Upper lobe of left lung (tissue), 6 donors: ENCODE measurements around the gene RBMS1. TPM values are rescaled to one million over a fixed set of nuclear protein-coding genes. Genes with fewer than 3 reads are reported as not detected.

Source experiments
- ATAC-seq, 2 donors: fragments of 200-7000 bp; cut with Tn5 transposase; one replicate each; pipeline ENCODE4 v1.9.1; 2022; ENCODE audit warnings: mild to moderate bottlenecking in 2 of 2, moderate library complexity in 2 of 2; ENCODE audit not compliant: low FRiP score in 2 of 2
- DNase-seq, 2 donors: peaks; one replicate each; pipeline ENCODE4 v3.0.0-alpha.2; 2019 to 2020
- H3K27ac ChIP-seq, 4 donors: fragments of 200-600 bp; sonication (generic); one replicate each; pipeline ENCODE4 v1.5.1; 2016 to 2019
- H3K27me3 ChIP-seq, 4 donors: fragments of 200-600 bp; sonication (generic); one replicate each; pipeline ENCODE4 v1.5.1; 2017 to 2019
- H3K36me3 ChIP-seq, 4 donors: fragments of 200-600 bp; sonication (generic); one replicate each; pipeline ENCODE4 v1.5.1; 2016 to 2019
- H3K4me1 ChIP-seq, 4 donors: fragments of 200-600 bp; sonication (generic); one replicate each; pipeline ENCODE4 v1.5.1; 2018 to 2019
- H3K4me3 ChIP-seq, 4 donors: fragments of 200-600 bp; sonication (generic); one replicate each; pipeline ENCODE4 v1.5.1; 2017 to 2019; ENCODE audit warnings: mild to moderate bottlenecking in 2 of 4, moderate library complexity in 1 of 4
- H3K9me3 ChIP-seq, 4 donors: fragments of 200-600 bp; sonication (generic); one replicate each; pipeline ENCODE4 v1.5.1; 2018 to 2019
- CTCF ChIP-seq, 6 experiments: fragments of 450-650 bp in 4 of 6; fragments of 200-600 bp in 2 of 6; sonication (generic) in 2 of 6; IDR thresholded peaks; one replicate each; pipeline ENCODE4 v1.5.1; 2016 to 2019; ENCODE audit warnings: antibody characterized with exemption in 6 of 6
- EP300 ChIP-seq, 4 donors: sonication (generic); formaldehyde crosslinking; IDR thresholded peaks; one replicate each; pipeline ENCODE4 v1.5.1; 2017; ENCODE audit warnings: antibody characterized with exemption in 4 of 4, control low read depth in 2 of 4
- POLR2A ChIP-seq, 4 donors: fragments of 450-650 bp; IDR thresholded peaks; one replicate each; pipeline ENCODE4 v1.5.1; 2016 to 2017; ENCODE audit warnings: antibody characterized with exemption in 4 of 4, mild to moderate bottlenecking in 2 of 4
- POLR2AphosphoS5 ChIP-seq, 2 donors: sonication (generic); formaldehyde crosslinking; IDR thresholded peaks; one replicate each; pipeline ENCODE4 v1.5.1; 2017; ENCODE audit warnings: antibody characterized with exemption in 2 of 2
- WGBS, 2 donors: methylation state at CpG; one replicate each; pipeline ENCODE4 v1.1.5; 2017 to 2018; 5-methylcytosine and 5-hydroxymethylcytosine counted together
- total RNA-seq, 6 donors: library from RNA; depleted of rRNA in 4 of 6; stranded (reverse); fragments of >200 nt in 4 of 6; gene quantifications; one replicate each; pipeline versions ENCODE4 v1.1.0 to v1.2.1, GENCODE V29; 2016 to 2021
- donor health status: DM: no; HTN: no; CAD: no; lungs with moderate emphysema.
- donor health status: DM: no; HTN: yes; CAD: no; lungs with severe emphysema.

RBMS1 gene
- total RNA-seq, 6 donors from 2014 or later: 81.3 to 125 (median 95.4) TPM

DNA sequence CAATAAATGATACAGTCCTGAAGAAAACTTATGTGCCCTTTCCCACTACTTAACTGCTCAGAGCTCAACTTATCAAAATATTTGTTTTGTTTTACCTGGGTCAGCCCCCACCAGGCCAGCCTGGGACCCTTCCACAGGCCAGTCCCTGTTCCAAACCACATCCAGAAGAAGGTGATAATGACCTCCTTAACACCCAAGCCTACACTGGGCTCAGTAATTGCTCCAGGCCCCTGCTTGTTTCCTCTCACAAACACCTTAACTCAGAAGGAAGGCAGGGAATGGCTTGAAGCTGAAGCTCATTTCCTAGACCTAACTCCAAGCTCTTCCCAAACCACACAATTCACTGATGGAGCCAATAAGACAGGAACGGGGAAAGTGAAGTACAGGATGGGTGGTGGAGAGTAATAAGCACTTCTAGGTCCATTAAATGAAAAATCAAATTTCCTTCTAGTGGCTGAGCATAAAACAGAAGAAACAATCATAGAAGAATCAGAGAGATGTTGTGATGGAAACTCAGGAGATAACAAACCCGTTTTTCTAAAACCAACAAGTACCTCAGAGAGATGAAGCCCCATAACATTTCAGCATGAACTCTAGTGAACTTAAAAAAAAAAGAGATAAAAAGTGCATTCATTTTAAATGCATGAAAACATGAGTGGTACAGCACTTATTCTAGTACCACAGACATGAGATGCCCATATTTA, 160.1 kb downstream of the RBMS1 start:
- DNase-seq: no peak
- no peaks in the 10 kb centered on the region for H3K36me3 ChIP-seq
- no peak for ATAC-seq
- H3K4me3 ChIP-seq: no peak overlapping the region
- no peaks in the 10 kb centered on the region for H3K27me3 ChIP-seq
- H3K9me3 ChIP-seq: no peaks in the 10 kb centered on the region
- TF ChIP-seq CTCF (IDR thresholded peaks at IDR 0.05): no peak
- WGBS, 2 donors: 78 to 83% methylated on average over 2 of the region's 2 CpGs
- peaks cover 51 to 61% (median 51%) of the 10 kb centered on the region in 4 donors for H3K4me1 ChIP-seq
- peak overlapping the region in 2 of 4 donors; percentile 6 to 19 for H3K27ac ChIP-seq

- 27 to 51% methylated on average over 2 of the region's 2 CpGs for WGBS, 2 donors
- Histone ChIP-seq H3K27ac (peak overlapping the region in 1 of 4 donors; percentile 15), H3K36me3 (no peaks in the 10 kb centered on the region), H3K27me3 (no peaks in the 10 kb centered on the region), H3K4me3 (no peak overlapping the region), H3K4me1 (peaks cover 51 to 64% (median 58%) of the 10 kb centered on the region in 4 donors), H3K9me3 (no peaks in the 10 kb centered on the region)
- DNase-seq: peak in 1 of 2 donors; percentile 48
- ATAC-seq: peak; percentile 57 to 78
- peak in 1 of 6 experiments; percentile 11 for TF ChIP-seq CTCF (IDR thresholded peaks at IDR 0.05)
- TF ChIP-seq EP300 (IDR thresholded peaks at IDR 0.05): no peak
- peak in 1 of 2 donors; percentile 27 for TF ChIP-seq POLR2AphosphoS5 (IDR thresholded peaks at IDR 0.05)
- TF ChIP-seq POLR2A (IDR thresholded peaks at IDR 0.05): no peak
These were observed 161.3 kb downstream of the RBMS1 start for GRCh38 chr2:160332318-160332717.

GRCh38 chr2:160331258-160332025, 162.2 kb downstream of the RBMS1 start:
- Histone ChIP-seq H3K9me3 (no peaks in the 10 kb centered on the region), H3K4me1 (peaks cover 51 to 62% (median 57%) of the 10 kb centered on the region in 4 donors), H3K36me3 (no peaks in the 10 kb centered on the region), H3K4me3 (no peak overlapping the region), H3K27ac (peak overlapping the region in 2 of 4 donors; percentile 15 to 38), H3K27me3 (no peaks in the 10 kb centered on the region)
- 45 to 64% methylated on average over 6 of the region's 6 CpGs for WGBS, 2 donors
- TF ChIP-seq POLR2A (IDR thresholded peaks at IDR 0.05) (no peak), CTCF (IDR thresholded peaks at IDR 0.05) (no peak), POLR2AphosphoS5 (IDR thresholded peaks at IDR 0.05) (no peak), EP300 (IDR thresholded peaks at IDR 0.05) (no peak)
- ATAC-seq (peak in 1 of 2 donors; percentile 57), DNase-seq (no peak)

DNA sequence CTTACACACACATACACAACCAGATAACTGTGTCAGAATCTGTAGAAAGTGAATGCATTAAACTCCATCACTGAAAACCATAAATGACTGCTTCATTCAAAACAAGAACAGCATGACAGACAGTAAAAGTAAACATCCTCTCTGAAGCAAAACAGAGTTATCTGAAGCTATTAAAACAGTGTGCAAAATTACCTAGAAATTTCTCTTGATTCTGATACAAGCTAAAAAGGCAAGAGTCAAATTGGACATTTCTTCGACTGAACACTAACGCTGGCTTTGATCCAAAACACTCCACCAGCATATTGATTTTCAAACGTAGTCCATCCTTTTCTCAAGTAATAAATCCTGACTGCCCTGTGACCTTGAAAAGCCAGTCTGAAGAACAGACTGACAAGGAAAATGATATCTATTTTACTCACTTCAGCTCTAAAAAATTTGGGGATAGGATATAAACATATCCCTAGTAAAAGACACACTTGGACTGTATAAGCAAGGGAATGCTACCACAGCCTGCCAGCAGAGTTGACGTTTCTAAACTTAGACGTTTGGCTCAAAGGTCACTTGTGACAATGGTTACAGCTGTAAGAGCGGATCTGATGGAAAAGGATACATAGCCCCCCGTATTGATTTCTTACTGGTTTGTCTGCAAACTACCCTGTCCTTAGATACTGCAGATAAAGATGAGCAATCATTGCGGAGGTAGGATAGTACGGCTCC, 164.6 kb downstream of the RBMS1 start:
- Histone ChIP-seq H3K27me3 (no peaks in the 10 kb centered on the region), H3K27ac (peak overlapping the region in 1 of 4 donors; percentile 5), H3K36me3 (no peaks in the 10 kb centered on the region), H3K4me1 (peaks cover 48 to 63% (median 57%) of the 10 kb centered on the region in 4 donors), H3K4me3 (no peak overlapping the region), H3K9me3 (no peaks in the 10 kb centered on the region)
- WGBS, 2 donors: 51 to 57% methylated on average over 9 of the region's 9 CpGs
- no peak for DNase-seq
- ATAC-seq: no peak
- TF ChIP-seq EP300 (IDR thresholded peaks at IDR 0.05) (no peak), POLR2A (IDR thresholded peaks at IDR 0.05) (no peak)

DNA sequence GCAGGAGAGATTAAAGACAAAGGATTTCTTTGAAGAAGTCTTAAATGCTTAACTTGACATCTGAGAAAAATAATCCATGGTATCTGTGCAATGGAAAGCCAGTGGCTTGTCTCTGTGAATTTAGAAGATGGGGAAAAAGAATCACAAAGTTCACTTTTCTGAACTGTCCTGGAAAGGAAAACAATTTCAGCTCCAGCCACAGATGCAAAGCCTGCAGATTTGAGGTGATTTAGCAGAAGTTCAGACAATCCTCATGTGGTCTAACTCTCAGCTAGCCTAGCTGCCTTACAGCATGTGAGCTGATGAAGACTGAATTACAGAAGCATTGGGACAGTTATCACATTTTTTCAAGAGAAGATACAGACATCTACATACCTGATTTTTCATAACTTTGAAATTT, 166.8 kb downstream of the RBMS1 start:
- Histone ChIP-seq H3K27me3 (no peaks in the 10 kb centered on the region), H3K27ac (no peak overlapping the region), H3K4me1 (peaks cover 44 to 67% (median 54%) of the 10 kb centered on the region in 4 donors), H3K4me3 (no peak overlapping the region), H3K9me3 (no peaks in the 10 kb centered on the region), H3K36me3 (no peaks in the 10 kb centered on the region)
- no peak for ATAC-seq
- DNase-seq: no peak
- TF ChIP-seq CTCF (IDR thresholded peaks at IDR 0.05) (no peak), EP300 (IDR thresholded peaks at IDR 0.05) (no peak)
